Measurements from ENCODE around the gene KPNA1. TPM values are rescaled to one million over a fixed set of nuclear protein-coding genes. Genes with fewer than 3 reads are reported as not detected.
"Not testable (repeated sequence)": the region's sequence is repeated elsewhere in the genome, so short reads cannot be mapped to it uniquely, and the experiment has no call there.

KPNA1 gene
- total RNA-seq, 1 experiment from 2014 or later = 47.1 TPM

GRCh38 chr3:122444491-122444887 lies 70.2 kb downstream of the KPNA1 start:
- H3K36me3 ChIP-seq = peaks cover 82% of the 10 kb centered on the region
- not testable (repeated sequence) for H3K9me3 ChIP-seq (replicated peaks); DNase-seq (ENCODE audit: low read depth in 1 of 2, low spot score in 2 of 2); H3K27ac ChIP-seq; H3K4me1 ChIP-seq (replicated peaks); H3K27me3 ChIP-seq (replicated peaks); H3K4me3 ChIP-seq

DNA sequence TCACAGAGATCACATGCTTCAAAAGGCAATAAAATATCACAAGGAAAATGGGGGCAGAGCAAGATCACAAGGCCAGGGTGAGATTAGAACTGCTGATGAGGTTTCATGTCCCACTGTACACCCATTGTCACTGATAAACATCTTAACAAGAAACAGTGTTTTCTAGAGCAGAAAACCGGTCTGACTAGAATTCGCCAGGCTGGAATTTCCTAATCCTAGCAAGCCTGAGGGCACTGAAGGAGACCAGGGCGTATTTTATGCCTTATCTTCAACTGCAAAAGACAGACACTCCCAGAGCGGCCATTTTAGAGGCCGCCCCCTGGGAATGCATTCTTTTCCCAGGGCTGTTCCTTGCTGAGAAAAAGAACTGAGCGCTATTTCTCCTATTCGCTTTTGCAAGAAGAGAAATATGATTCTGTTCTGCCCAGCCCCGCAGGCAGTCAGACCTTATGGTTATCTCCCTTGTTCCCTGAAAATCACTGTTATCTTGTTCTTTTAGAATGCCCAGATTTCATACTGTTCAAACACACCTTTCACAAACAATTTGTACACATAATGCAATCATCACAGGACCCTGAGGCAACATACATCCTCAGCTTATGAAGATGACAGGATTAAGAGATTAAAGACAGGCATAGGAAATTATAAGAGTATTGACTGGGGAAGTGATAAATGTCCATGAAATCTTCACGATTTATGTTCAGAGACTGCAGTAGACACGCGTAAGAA lies 70.8 kb downstream of the KPNA1 start:
- H3K27me3 ChIP-seq (replicated peaks); DNase-seq (ENCODE audit: low read depth in 1 of 2, low spot score in 2 of 2); H3K4me3 ChIP-seq; H3K9me3 ChIP-seq (replicated peaks); H3K4me1 ChIP-seq (replicated peaks); H3K27ac ChIP-seq: not testable (repeated sequence)
- H3K36me3 ChIP-seq = peaks cover 82% of the 10 kb centered on the region

DNA sequence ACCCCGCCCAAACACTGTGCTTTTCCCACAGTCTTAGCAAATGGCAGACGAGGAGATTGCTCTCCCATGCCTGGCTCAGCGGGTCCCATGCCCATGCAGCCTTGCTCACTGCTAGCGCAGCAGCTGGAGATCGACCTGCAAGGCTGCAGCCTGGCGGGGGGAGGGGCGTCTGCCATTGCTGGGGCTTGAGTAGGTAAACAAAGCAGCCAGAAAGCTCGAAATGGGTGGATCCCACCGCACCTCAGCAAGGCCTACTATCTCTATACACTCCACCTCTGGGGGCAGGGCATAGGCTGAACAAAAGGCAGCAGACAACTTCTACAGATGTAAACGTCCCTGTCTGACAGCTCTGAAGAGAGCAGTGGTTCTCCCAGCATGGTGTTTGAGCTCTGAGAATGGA lies 71.6 kb downstream of the KPNA1 start:
- Histone ChIP-seq H3K27ac (no peak overlapping the region), H3K9me3 (replicated peaks) (no peaks in the 10 kb centered on the region), H3K27me3 (replicated peaks) (no peaks in the 10 kb centered on the region), H3K36me3 (peaks cover 82% of the 10 kb centered on the region), H3K4me3 (no peak overlapping the region), H3K4me1 (replicated peaks) (no peaks in the 10 kb centered on the region)
- DNase-seq (ENCODE audit: low read depth in 1 of 2, low spot score in 2 of 2) = no peak

DNA sequence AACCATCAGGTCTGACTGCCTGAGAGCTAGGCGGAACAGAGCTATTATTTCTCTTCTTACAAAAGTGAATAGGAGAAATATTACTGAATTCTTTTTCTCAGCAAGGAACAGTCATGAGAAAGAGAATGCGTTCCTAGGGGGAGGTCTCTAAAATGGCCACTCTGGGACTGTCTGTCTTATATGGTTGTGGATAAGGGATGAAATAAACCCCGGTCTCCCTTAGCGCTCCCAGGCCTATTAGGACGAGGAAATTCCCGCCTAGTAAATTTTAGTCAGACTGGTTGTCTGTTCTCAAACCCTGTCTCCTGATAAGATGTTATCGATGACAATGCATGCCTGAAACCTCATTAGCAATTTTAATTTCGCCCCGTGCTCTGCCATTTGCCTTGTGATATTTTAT lies 78.8 kb downstream of the KPNA1 start:
- no peak overlapping the region for H3K27ac ChIP-seq
- no peak for DNase-seq (ENCODE audit: low read depth in 1 of 2, low spot score in 2 of 2)
- H3K4me1 ChIP-seq (replicated peaks) = no peaks in the 10 kb centered on the region
- peaks cover 87% of the 10 kb centered on the region for H3K36me3 ChIP-seq
- no peak overlapping the region for H3K4me3 ChIP-seq
- H3K9me3 ChIP-seq (replicated peaks) = no peaks in the 10 kb centered on the region
- no peaks in the 10 kb centered on the region for H3K27me3 ChIP-seq (replicated peaks)

DNA sequence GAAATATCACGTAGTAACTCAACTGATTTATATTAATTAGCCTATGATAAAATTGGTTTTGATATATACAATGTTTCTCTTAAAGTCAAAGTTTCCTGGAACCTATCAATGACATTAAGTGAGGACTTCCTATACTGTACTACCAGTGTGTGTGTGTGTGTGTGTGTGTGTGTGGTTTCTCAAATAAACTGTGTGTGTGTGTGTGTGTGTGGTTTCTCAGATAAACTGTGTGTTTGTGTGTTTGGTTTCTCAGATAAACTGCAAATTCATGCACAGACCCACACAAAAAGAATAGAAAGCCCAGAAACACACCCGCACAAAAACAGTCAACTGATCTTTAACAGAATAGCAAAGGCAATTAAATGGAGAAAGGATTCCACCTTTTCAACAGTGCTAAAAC lies 84.4 kb downstream of the KPNA1 start:
- no peak overlapping the region for H3K27ac ChIP-seq
- H3K4me3 ChIP-seq = no peak overlapping the region
- no peaks in the 10 kb centered on the region for H3K27me3 ChIP-seq (replicated peaks)
- H3K36me3 ChIP-seq = peaks cover 68% of the 10 kb centered on the region
- no peak for DNase-seq (ENCODE audit: low read depth in 1 of 2, low spot score in 2 of 2)
- no peaks in the 10 kb centered on the region for H3K4me1 ChIP-seq (replicated peaks)
- no peaks in the 10 kb centered on the region for H3K9me3 ChIP-seq (replicated peaks)

DNA sequence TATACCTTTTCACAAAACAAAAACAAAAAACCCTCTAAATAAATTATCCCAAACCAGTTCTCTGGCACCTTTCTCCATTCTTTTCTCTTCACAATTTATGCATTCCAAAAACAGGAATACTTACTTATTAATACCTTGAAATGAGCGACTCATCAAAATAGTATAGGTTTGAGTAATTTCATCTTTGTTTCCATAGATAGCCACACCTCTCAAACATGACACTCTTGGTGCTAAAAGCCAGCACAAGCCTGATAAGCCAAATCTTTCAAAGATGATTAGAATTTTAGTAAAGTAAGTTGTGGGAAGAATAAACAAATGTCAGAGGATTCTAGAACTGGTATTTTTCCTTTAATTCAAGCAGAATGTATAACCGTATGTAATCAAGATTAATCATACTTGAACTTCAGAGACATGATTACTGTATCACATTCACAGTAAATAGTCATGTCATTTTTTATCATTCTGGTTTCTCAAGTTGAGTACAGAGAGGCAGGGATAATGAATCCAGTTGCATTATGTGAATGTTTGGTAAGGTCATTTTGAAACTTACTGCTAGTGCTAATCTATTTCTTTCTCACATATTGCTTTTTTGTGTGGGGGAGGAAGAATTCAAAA lies 86.8 kb downstream of the KPNA1 start:
- Histone ChIP-seq H3K36me3 (peaks cover 70% of the 10 kb centered on the region), H3K27ac (no peak overlapping the region), H3K27me3 (replicated peaks) (no peaks in the 10 kb centered on the region), H3K4me1 (replicated peaks) (no peaks in the 10 kb centered on the region), H3K9me3 (replicated peaks) (no peaks in the 10 kb centered on the region), H3K4me3 (no peak overlapping the region)
- DNase-seq (ENCODE audit: low read depth in 1 of 2, low spot score in 2 of 2) = no peak

DNA sequence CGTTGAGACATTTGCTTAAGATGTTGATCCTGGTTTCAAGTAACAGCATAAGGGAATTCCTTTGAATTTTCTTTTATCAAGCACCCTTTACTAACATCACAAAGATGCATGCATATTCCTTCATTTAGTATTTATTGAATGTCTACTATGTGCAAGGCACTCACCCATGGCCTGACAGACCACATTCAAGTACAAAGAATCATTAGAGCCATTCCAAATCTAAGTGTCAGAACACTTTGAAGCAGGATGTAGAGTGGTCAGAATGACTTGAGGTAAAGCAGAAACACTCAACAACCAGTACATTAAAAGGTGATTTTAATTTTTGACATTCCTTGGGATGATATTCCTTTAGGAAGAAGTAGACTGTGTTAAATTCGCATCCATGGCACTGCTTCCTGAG lies 92.9 kb downstream of the KPNA1 start:
- Histone ChIP-seq H3K9me3 (replicated peaks) (no peaks in the 10 kb centered on the region), H3K27ac (no peak overlapping the region), H3K27me3 (replicated peaks) (no peaks in the 10 kb centered on the region), H3K4me1 (replicated peaks) (peaks cover 3% of the 10 kb centered on the region; the same call in 1 of the 2 replicates), H3K36me3 (peaks cover 48% of the 10 kb centered on the region), H3K4me3 (no peak overlapping the region)
- no peak for DNase-seq (ENCODE audit: low read depth in 1 of 2, low spot score in 2 of 2)

DNA sequence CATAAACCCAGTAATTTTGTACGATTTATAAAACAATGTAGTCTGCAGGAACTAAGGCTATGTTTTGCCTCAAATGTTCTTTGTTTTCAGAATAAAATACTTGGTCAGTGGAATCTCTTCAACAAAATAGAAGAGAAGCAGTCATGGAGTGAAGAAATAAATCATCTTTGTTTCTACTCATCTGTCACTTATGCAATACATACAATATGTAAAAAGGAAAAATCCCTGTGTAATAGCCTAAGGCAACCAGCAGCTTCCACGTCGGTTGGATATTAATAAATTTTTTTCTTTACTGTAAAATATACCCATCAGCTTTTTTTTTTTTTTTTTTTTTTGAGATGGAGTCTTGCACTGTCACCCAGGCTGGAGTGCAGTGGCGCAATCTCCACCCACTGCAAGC lies 93.6 kb downstream of the KPNA1 start:
- Histone ChIP-seq H3K9me3 (replicated peaks) (no peaks in the 10 kb centered on the region), H3K27me3 (replicated peaks) (no peaks in the 10 kb centered on the region), H3K4me3 (no peak overlapping the region), H3K36me3 (peaks cover 46% of the 10 kb centered on the region), H3K27ac (no peak overlapping the region), H3K4me1 (replicated peaks) (peaks cover 5% of the 10 kb centered on the region; the same call in 1 of the 2 replicates)
- DNase-seq (ENCODE audit: low read depth in 1 of 2, low spot score in 2 of 2) = no peak

GRCh38 chr3:122416966-122417365 lies 97.8 kb downstream of the KPNA1 start:
- Histone ChIP-seq H3K4me1 (replicated peaks) (peaks cover 16% of the 10 kb centered on the region; the same call in 1 of the 2 replicates), H3K27me3 (replicated peaks) (no peaks in the 10 kb centered on the region), H3K9me3 (replicated peaks) (no peaks in the 10 kb centered on the region), H3K27ac (no peak overlapping the region), H3K36me3 (peaks cover 15% of the 10 kb centered on the region), H3K4me3 (peak overlapping the region; percentile 60)
- peak in 1 of 2 experiments; percentile 4 for DNase-seq (ENCODE audit: low read depth in 1 of 2, low spot score in 2 of 2)

DNA sequence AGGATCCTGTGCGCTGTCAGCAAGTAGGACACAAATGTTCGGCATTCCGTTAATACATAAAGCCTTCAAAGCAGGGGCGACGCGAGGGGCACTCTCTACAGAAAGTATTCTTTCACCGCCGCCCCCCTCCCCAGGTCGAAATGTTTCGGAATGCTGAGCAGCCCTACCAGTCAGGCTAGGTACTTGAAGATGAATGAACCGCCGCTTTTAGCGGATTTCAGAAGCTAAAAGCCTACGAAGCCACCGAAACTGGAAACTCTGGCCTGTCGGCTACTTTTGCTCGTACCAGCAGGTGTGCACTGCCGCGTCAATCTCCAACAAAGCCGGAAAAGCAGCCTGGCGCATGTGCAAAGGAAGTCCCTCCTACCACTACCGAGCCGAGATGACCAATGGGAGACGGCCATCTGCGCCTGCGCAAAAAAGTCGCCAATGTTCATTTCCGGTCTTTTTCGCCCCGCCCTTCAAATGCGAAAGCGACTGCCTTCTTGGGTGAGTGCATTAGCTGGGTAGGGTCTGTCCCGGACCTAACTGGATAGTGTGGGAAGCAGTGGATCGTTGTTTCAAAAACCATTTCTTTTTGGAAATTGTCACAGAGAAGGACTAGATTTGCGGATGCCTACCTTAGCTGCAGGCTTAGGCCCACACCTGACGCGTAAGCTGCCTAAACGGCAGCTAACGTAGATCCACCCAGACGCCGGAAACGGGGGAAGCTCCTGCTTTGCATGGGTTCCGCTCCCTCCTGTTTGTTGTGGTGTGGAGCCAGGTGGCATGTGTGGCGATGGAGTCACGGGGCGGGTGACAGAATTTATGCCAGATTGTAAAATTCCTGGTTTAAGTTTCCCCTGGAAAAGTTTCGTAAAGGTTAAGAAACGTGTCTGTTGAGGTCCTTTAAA lies 98.7 kb downstream of the KPNA1 start, which contains the start of gene WDR5B:
Gene WDR5B (minus strand): TSS at position 301 of the 893 bp plus-strand sequence. CDS start 534 bp downstream, outside the sequence.
- Histone ChIP-seq H3K4me3 (peak within 1 kb of the TSS; percentile 60), H3K27me3 (replicated peaks) (no peaks in the 10 kb centered on the region), H3K27ac (peak within 1 kb of the TSS; percentile 57), H3K9me3 (replicated peaks) (no peaks in the 10 kb centered on the region), H3K36me3 (peaks cover 9% of the 10 kb centered on the region), H3K4me1 (replicated peaks) (peaks cover 16% of the 10 kb centered on the region; the same call in 1 of the 2 replicates)
- DNase-seq (ENCODE audit: low read depth in 1 of 2, low spot score in 2 of 2) = peak; percentile 95 to 97

- Histone ChIP-seq H3K27ac (no peak overlapping the region), H3K36me3 (peaks cover 9% of the 10 kb centered on the region), H3K4me3 (peak overlapping the region; percentile 60), H3K4me1 (replicated peaks) (peaks cover 16% of the 10 kb centered on the region; the same call in 1 of the 2 replicates), H3K9me3 (replicated peaks) (no peaks in the 10 kb centered on the region), H3K27me3 (replicated peaks) (no peaks in the 10 kb centered on the region)
- DNase-seq (ENCODE audit: low read depth in 1 of 2, low spot score in 2 of 2) = peak in 1 of 2 experiments; percentile 7
Measured at GRCh38 chr3:122415104-122415744, 99.5 kb downstream of the KPNA1 start.

GRCh38 chr3:122414391-122414790 lies 100.3 kb downstream of the KPNA1 start:
- Histone ChIP-seq H3K27me3 (replicated peaks) (no peaks in the 10 kb centered on the region), H3K36me3 (peaks cover 9% of the 10 kb centered on the region), H3K9me3 (replicated peaks) (no peaks in the 10 kb centered on the region), H3K27ac (no peak overlapping the region), H3K4me1 (replicated peaks) (peaks cover 16% of the 10 kb centered on the region; the same call in 1 of the 2 replicates), H3K4me3 (no peak overlapping the region)
- DNase-seq (ENCODE audit: low read depth in 1 of 2, low spot score in 2 of 2) = no peak

DNA sequence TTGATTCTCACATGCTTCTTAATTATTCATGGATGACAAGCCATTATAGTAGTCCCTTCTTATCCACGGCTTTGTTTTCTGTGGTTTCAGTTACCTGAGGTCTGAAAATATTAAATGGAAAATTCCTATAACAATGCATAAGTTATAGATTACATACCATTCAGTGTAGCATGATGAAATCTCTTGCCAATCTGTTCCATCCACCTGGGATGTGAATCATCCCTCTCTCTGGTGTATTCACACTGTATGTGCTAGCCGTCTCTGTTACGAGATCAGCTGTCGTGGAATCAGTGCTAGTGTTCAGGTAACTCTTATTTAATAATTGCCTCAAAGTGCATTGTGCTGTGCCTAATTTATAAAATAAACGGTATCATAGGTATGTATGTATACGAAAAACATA lies 104.1 kb downstream of the KPNA1 start:
- Histone ChIP-seq H3K27me3 (replicated peaks) (no peaks in the 10 kb centered on the region), H3K27ac (no peak overlapping the region), H3K36me3 (peaks cover 3% of the 10 kb centered on the region; the same call in 1 of the 2 replicates), H3K4me3 (no peak overlapping the region), H3K9me3 (replicated peaks) (no peaks in the 10 kb centered on the region), H3K4me1 (replicated peaks) (peaks cover 10% of the 10 kb centered on the region; the same call in 1 of the 2 replicates)
- no peak for DNase-seq (ENCODE audit: low read depth in 1 of 2, low spot score in 2 of 2)
